ENCODE measurements around the gene ASB2. TPM values are rescaled to one million over a fixed set of nuclear protein-coding genes. Genes with fewer than 3 reads are reported as not detected.

The ASB2 gene
- polyA plus RNA-seq, 1 of the 3 experiments (the other 2 are of a cell fraction) = 0.15 TPM

- H3K4me1 ChIP-seq (ENCODE audit: control insufficient read depth in 1 of 2, insufficient read depth in 2 of 2, low read depth in 1 of 2, low read length in 1 of 2) = peaks cover 3 to 16% of the 10 kb centered on the region in 2 experiments; a peak in 2 of 4 replicates
- no peak overlapping the region for H3K9ac ChIP-seq
- no peak for DNase-seq
- POLR2A ChIA-PET = no interaction called here
- H3K27ac ChIP-seq (ENCODE audit: low read depth in 2 of 2, low read length in 1 of 2) = no peak overlapping the region
- peaks cover 14% of the 10 kb centered on the region for H3F3A ChIP-seq (replicated peaks; ENCODE audit: insufficient read depth)
- H4K20me1 ChIP-seq (ENCODE audit: insufficient read depth) = no peaks in the 10 kb centered on the region
- H3K9me2 ChIP-seq = no peaks in the 10 kb centered on the region
- WGBS (ENCODE audit: low lambda C conversion rate) = 89% methylated on average over 13 of the region's 14 CpGs
- H3K79me2 ChIP-seq (ENCODE audit: insufficient read depth) = no peaks in the 10 kb centered on the region
- CTCF ChIA-PET = interaction anchor here (0.6 to 5.2 kb wide), 4 partner anchors 14 to 21 kb away, joined by 3 to 28 read pairs (median 3); no protein-coding TSS in a partner anchor
- H3K4me3 ChIP-seq (ENCODE audit: low read depth in 2 of 2, low read length in 1 of 2) = no peak overlapping the region
- no peak for TF ChIP-seq ELF1 (IDR thresholded peaks at IDR 0.05)
- TF ChIP-seq, protein P1, sequence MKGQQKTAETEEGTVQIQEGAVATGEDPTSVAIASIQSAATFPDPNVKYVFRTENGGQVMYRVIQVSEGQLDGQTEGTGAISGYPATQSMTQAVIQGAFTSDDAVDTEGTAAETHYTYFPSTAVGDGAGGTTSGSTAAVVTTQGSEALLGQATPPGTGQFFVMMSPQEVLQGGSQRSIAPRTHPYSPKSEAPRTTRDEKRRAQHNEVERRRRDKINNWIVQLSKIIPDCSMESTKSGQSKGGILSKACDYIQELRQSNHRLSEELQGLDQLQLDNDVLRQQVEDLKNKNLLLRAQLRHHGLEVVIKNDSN (IDR thresholded peaks at IDR 0.05; ENCODE audit: borderline replicate concordance, low read depth) = no peak
- H3K4me2 ChIP-seq = no peak overlapping the region
- no peaks in the 10 kb centered on the region for H3K27me3 ChIP-seq (ENCODE audit: insufficient read depth)
- H3K9me3 ChIP-seq = no peaks in the 10 kb centered on the region
- H3K36me3 ChIP-seq (replicated peaks in 1 of 2; ENCODE audit: control insufficient read depth in 1 of 2, insufficient read depth in 2 of 2, low read length in 1 of 2) = no peaks in the 10 kb centered on the region
- no peak overlapping the region for H2AFZ ChIP-seq (ENCODE audit: low read depth)
These were observed 19.6 kb downstream of the ASB2 start for GRCh38 chr14:93956514-93957332.

- H3K27ac ChIP-seq (ENCODE audit: low read depth in 2 of 2, low read length in 1 of 2) = no peak overlapping the region
- no peak overlapping the region for H3K9ac ChIP-seq
- POLR2A ChIA-PET = no interaction called here
- no peaks in the 10 kb centered on the region for H3K9me2 ChIP-seq
- H4K20me1 ChIP-seq (ENCODE audit: insufficient read depth) = no peaks in the 10 kb centered on the region
- H3K79me2 ChIP-seq (ENCODE audit: insufficient read depth) = no peaks in the 10 kb centered on the region
- H3K4me2 ChIP-seq = no peak overlapping the region
- no peak overlapping the region for H3K4me3 ChIP-seq (ENCODE audit: low read depth in 2 of 2, low read length in 1 of 2)
- 93% methylated on average over 8 of the region's 8 CpGs for WGBS (ENCODE audit: low lambda C conversion rate)
- H3K4me1 ChIP-seq (ENCODE audit: control insufficient read depth in 1 of 2, insufficient read depth in 2 of 2, low read depth in 1 of 2, low read length in 1 of 2) = peaks cover 3 to 16% of the 10 kb centered on the region in 2 experiments; a peak in 2 of 4 replicates
- H3K36me3 ChIP-seq (replicated peaks in 1 of 2; ENCODE audit: control insufficient read depth in 1 of 2, insufficient read depth in 2 of 2, low read length in 1 of 2) = no peaks in the 10 kb centered on the region
- H2AFZ ChIP-seq (ENCODE audit: low read depth) = no peak overlapping the region; the same call in 1 of the 2 replicates
- no peaks in the 10 kb centered on the region for H3K9me3 ChIP-seq
- CTCF ChIA-PET = interaction anchor here (5.2 kb wide), 1 partner anchor 16 kb away, joined by 28 read pairs; no protein-coding TSS in a partner anchor
- TF ChIP-seq SIN3A (IDR thresholded peaks at IDR 0.05; ENCODE audit: borderline replicate concordance, low read depth, low read length) (no peak), IRF3 (IDR thresholded peaks at IDR 0.05; ENCODE audit: low read depth, low read length) (no peak), TCF12 (IDR thresholded peaks at IDR 0.05) (no peak), RXRA (IDR thresholded peaks at IDR 0.05; ENCODE audit: borderline replicate concordance, low read depth) (no peak)
- H3F3A ChIP-seq (replicated peaks; ENCODE audit: insufficient read depth) = peaks cover 14% of the 10 kb centered on the region
- H3K27me3 ChIP-seq (ENCODE audit: insufficient read depth) = no peaks in the 10 kb centered on the region
- DNase-seq = no peak
These were observed 20.4 kb downstream of the ASB2 start for GRCh38 chr14:93955850-93956481.

All from SK-N-SH (cell line).